OCI-LY7 (cell line): ENCODE results near the gene TRIM72.

Source experiments
- EZH2phosphoT487 ChIP-seq: fragments of 200-600 bp; sonication (generic); IDR thresholded peaks from 2 replicates; pipeline ENCODE4 v1.6.1; 2018; ENCODE audit warnings: low read depth, borderline replicate concordance, mild to moderate bottlenecking, mixed run types, antibody characterized with exemption, low read length, moderate library complexity, mixed read lengths
- TF ChIP-seq, protein P1 (sequence below): fragments of 200-600 bp; sonication (generic); conservative IDR thresholded peaks from 2 replicates; pipeline ENCODE4 v1.5.1; 2014; ENCODE audit warnings: mild to moderate bottlenecking, antibody characterized with exemption, low read length, moderate library complexity, mixed read lengths

DNA sequence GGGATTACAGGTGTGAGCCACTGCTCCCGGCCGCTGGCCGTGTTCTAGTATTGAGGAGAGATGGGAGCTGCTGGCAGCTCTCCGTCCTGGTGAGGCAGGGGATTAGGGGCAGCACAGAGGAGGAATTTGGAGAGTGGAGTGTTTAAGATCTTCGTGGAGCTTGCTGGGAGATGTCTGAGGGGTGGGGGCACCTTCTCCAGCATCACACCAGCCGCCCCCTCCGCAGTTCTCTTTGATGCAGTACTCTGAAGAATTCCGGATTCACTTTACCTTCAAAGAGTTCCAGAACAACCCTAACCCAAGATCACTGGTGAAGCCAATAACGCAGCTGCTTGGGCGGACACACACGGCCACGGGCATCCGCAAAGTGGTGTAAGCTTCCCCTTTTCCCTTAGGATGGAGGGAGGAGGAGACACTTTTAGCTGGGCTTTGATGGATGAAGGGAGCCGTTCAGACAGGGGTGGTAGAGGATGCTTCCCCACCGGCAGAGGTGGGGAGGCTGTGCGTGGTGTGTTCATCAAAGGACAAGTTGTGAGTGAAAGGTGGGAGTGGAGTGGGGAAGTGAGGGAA is 57.8 kb downstream of the TRIM72 start:
- TF ChIP-seq, protein P1, sequence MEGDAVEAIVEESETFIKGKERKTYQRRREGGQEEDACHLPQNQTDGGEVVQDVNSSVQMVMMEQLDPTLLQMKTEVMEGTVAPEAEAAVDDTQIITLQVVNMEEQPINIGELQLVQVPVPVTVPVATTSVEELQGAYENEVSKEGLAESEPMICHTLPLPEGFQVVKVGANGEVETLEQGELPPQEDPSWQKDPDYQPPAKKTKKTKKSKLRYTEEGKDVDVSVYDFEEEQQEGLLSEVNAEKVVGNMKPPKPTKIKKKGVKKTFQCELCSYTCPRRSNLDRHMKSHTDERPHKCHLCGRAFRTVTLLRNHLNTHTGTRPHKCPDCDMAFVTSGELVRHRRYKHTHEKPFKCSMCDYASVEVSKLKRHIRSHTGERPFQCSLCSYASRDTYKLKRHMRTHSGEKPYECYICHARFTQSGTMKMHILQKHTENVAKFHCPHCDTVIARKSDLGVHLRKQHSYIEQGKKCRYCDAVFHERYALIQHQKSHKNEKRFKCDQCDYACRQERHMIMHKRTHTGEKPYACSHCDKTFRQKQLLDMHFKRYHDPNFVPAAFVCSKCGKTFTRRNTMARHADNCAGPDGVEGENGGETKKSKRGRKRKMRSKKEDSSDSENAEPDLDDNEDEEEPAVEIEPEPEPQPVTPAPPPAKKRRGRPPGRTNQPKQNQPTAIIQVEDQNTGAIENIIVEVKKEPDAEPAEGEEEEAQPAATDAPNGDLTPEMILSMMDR = no peak
- TF ChIP-seq EZH2phosphoT487 = no peak
